Heart right ventricle (tissue), 16 donors: Measurements from ENCODE around the gene FAM81B. TPM values are rescaled to one million over a fixed set of nuclear protein-coding genes. Genes with fewer than 3 reads are reported as not detected.

ENCODE experiments used
- ATAC-seq, 8 donors: fragments of 200-7000 bp; cut with Tn5 transposase; one replicate each; pipeline ENCODE4 v1.9.1; 2020; ENCODE audit warnings: mild to moderate bottlenecking in 8 of 8, moderate library complexity in 8 of 8, moderate number of reproducible peaks in 1 of 8
- DNase-seq, 2 donors: peaks; one replicate each; pipeline ENCODE4 v3.0.0-alpha.2; 2020
- H3K27ac ChIP-seq, 10 donors: fragments of 200-600 bp; sonication (generic) in 2 of 10; one replicate each; pipeline versions ENCODE4 v1.5.0 to v1.8.0; 2020 to 2022; ENCODE audit warnings: mild to moderate bottlenecking in 3 of 10
- H3K27me3 ChIP-seq, 7 donors: fragments of 200-600 bp; one replicate each; pipeline ENCODE4 v1.8.0; 2021 to 2022; ENCODE audit warnings: mild to moderate bottlenecking in 2 of 7
- H3K36me3 ChIP-seq, 9 donors: fragments of 200-600 bp; sonication (generic) in 1 of 9; one replicate each; pipeline versions ENCODE4 v1.5.0 to v1.8.0; 2020 to 2022; ENCODE audit warnings: mild to moderate bottlenecking in 2 of 9
- H3K4me1 ChIP-seq, 9 donors: fragments of 200-600 bp; sonication (generic) in 1 of 9; one replicate each; pipeline versions ENCODE4 v1.5.0 to v1.8.0; 2020 to 2022; ENCODE audit warnings: mild to moderate bottlenecking in 4 of 9
- H3K4me3 ChIP-seq, 10 donors: fragments of 200-600 bp; sonication (generic) in 2 of 10; one replicate each; pipeline versions ENCODE4 v1.5.0 to v1.8.0; 2020 to 2022; ENCODE audit warnings: mild to moderate bottlenecking in 7 of 10, moderate library complexity in 2 of 10
- H3K9me3 ChIP-seq, 11 donors: fragments of 200-600 bp in 10 of 11; sonication (generic) in 2 of 11; one replicate each; pipeline versions ENCODE4 v1.5.0 to v1.8.0; 2013 to 2022; ENCODE audit warnings: mild to moderate bottlenecking in 2 of 11, control low read depth in 1 of 11, moderate library complexity in 1 of 11
- WGBS, 2 donors: extraction: QIAGEN DNeasy Blood & Tissue Kit; methylation state at CpG; one replicate each; pipeline ENCODE4 v1.1.7; 2013; ENCODE audit warnings: inconsistent platforms in 1 of 2; 5-methylcytosine and 5-hydroxymethylcytosine counted together
- intact Hi-C, 10 donors: fragments of 100-400 bp; cut with DNase I; formaldehyde crosslinking; loops; one replicate each; pipeline versions ENCODE4 v1.11.1 to v1.14.2; 2022
- polyA plus RNA-seq, 2 donors: library from polyadenylated mRNA; stranded (reverse); fragments of 200-250 nt; gene quantifications; one replicate each; pipeline ENCODE4 v1.2.3, GENCODE V29; 2013
- total RNA-seq, 10 donors: library from RNA; stranded (reverse); fragmentation: NEBNext Ultra II Directional in 3 of 10; extraction: Animal tissue kit (Norgen Biotek cat#: 25700) in 3 of 10; gene quantifications; one replicate each; pipeline versions ENCODE4 v1.2.1 to v1.2.4, GENCODE V29; 2021 to 2023
- TF ChIP-seq, protein P1 (sequence below), 9 donors: fragments of 200-600 bp; sonication (generic) in 2 of 9; IDR thresholded peaks; one replicate each; pipeline versions ENCODE4 v1.5.0 to v1.8.0; 2021 to 2022; ENCODE audit warnings: antibody characterized with exemption in 9 of 9, mild to moderate bottlenecking in 5 of 9, moderate library complexity in 1 of 9
- donor health status: Arrhythmogenic right ventricular cardiomyopathy.
- donor health status: ischemic (EF 13 %, LVEDD 7.1; RV severe dilation, severe dysfunction).
- donor health status: healthy with polysubstance abuse.
- donor health status: DM: no; HTN: yes; CAD: no.
- donor health status: DM: no; HTN: no; CAD: no.
- donor health status: ischemic (EF 25% LVEDD 6.9; RV normal size, moderate dysfunction).
- donor health status: ischemic (EF 25% LVEDD 5.7; RV mildly dilated, moderate dysfunction).
- donor health status: healthy.
- donor health status: DM: yes; HTN: yes; CAD: no.
- donor health status: Ischemic cardiomyopathy.
- donor health status: ischemic (EF 35%, LVEDD 5.7; RV mildly dilated, moderate dysfunction).
- donor health status: nonischemic (EF 11% LVEDD 7.7; RV severe dilation, severe dysfunction).
- donor health status: DM: yes; HTN: yes; CAD: no.
- donor health status: PGD.
- donor health status: ischemic (EF 29% LVEDD 5.4; RV normal size, mild dysfunction).
- donor health status: nonischemic (EF 23%, LVEDD 6.1; RV moderate dilation, normal function).

The FAM81B gene
- total and polyA plus RNA-seq, 12 donors = 0.12 to 19.5 (median 6.9) TPM

DNA sequence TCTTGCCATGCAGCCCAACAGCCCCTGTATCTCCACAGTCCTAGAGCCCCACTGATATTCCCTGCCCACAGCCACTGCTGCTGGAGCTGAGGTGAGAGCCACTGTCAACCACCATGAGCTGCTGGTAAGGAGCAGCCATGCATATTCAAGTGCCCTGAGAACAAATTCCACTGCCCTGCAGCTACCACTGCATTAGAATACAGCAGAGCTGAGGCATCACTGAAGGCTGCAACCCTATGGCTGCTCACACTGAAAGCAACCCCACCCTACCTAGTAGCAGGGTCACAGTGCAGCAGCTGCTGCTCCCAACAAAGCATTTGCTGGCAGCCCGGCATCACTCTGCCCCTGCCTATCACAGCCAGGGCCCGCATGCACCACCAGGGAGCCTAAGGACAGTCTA lies 95.0 kb downstream of the FAM81B start:
- intact Hi-C loops = loop anchor here in 1 of 10 donors (5.0 kb wide), 1 partner anchor 46 kb away; no protein-coding TSS in a partner anchor
- Histone ChIP-seq H3K4me1 (no peaks in the 10 kb centered on the region), H3K36me3 (peaks cover 0 to 100% (median 77%) of the 10 kb centered on the region in 9 donors), H3K9me3 (peaks cover 0 to 32% (median 17%) of the 10 kb centered on the region in 11 donors), H3K27ac (no peak overlapping the region), H3K27me3 (no peaks in the 10 kb centered on the region), H3K4me3 (no peak overlapping the region)
- TF ChIP-seq, protein P1, sequence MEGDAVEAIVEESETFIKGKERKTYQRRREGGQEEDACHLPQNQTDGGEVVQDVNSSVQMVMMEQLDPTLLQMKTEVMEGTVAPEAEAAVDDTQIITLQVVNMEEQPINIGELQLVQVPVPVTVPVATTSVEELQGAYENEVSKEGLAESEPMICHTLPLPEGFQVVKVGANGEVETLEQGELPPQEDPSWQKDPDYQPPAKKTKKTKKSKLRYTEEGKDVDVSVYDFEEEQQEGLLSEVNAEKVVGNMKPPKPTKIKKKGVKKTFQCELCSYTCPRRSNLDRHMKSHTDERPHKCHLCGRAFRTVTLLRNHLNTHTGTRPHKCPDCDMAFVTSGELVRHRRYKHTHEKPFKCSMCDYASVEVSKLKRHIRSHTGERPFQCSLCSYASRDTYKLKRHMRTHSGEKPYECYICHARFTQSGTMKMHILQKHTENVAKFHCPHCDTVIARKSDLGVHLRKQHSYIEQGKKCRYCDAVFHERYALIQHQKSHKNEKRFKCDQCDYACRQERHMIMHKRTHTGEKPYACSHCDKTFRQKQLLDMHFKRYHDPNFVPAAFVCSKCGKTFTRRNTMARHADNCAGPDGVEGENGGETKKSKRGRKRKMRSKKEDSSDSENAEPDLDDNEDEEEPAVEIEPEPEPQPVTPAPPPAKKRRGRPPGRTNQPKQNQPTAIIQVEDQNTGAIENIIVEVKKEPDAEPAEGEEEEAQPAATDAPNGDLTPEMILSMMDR (IDR thresholded peaks at IDR 0.05) = no peak
- WGBS, 2 donors = 97 to 100% methylated on average over 2 of the region's 2 CpGs
- no peak for DNase-seq
- ATAC-seq = no peak

DNA sequence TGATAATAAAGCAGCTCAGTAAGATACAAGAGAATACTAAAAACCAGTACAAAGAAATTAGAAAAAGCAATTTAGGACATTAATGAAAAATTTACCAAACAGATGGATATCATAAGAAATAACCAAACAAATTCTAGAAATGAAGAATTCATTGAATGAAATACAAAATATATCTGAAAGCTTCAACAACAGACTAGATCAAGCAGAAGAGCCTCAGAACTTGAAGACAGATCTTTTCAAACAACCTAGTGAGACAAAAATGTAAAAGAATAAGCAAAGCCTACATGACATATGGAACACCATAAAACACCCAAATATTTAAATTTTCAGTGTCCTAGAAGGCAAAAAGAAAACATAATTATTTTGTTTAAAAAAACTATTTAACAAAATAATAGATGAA lies 96.7 kb downstream of the FAM81B start:
- intact Hi-C loops = loop anchor here in 1 of 10 donors (5.0 kb wide), 1 partner anchor 44 kb away; no protein-coding TSS in a partner anchor
- Histone ChIP-seq H3K36me3 (peaks cover 0 to 97% (median 67%) of the 10 kb centered on the region in 9 donors), H3K27me3 (no peaks in the 10 kb centered on the region), H3K27ac (no peak overlapping the region), H3K4me1 (no peaks in the 10 kb centered on the region), H3K9me3 (peaks cover 0 to 32% (median 17%) of the 10 kb centered on the region in 11 donors), H3K4me3 (no peak overlapping the region)
- TF ChIP-seq, protein P1 (IDR thresholded peaks at IDR 0.05) = no peak
- no peak for DNase-seq
- ATAC-seq = no peak

Other genes starting within 250 kb of the FAM81B start
- gene MCTP1, start 106.3 kb upstream of the FAM81B start, total RNA-seq = 10 to 100 TPM in 2 of 10 donors, 1 to 10 TPM in 8; 4.1 to 19.7 (median 6.4) TPM
- 1 to 10 TPM; 1.3 to 2.9 TPM for gene MCTP1, start 106.3 kb upstream of the FAM81B start, polyA plus RNA-seq
- 10 to 100 TPM; 53.5 to 74.9 (median 68.6) TPM for gene SKIC3, start 163.6 kb downstream of the FAM81B start, total RNA-seq
- gene SKIC3, start 163.6 kb downstream of the FAM81B start, polyA plus RNA-seq = 10 to 100 TPM; 15.3 to 16.7 TPM
- gene ARSK, start 163.7 kb downstream of the FAM81B start, total RNA-seq = 1 to 10 TPM; 2.6 to 6.3 (median 3.8) TPM
- gene ARSK, start 163.7 kb downstream of the FAM81B start, polyA plus RNA-seq = 1 to 10 TPM; 2.4 to 2.5 TPM
- under 1 TPM in 2 of 10 donors, not detected in 8; 0.10 to 0.12 TPM for gene GPR150, start 228.7 kb downstream of the FAM81B start, total RNA-seq
- under 1 TPM; 0.01 to 0.15 TPM for gene GPR150, start 228.7 kb downstream of the FAM81B start, polyA plus RNA-seq